Activated CD4-positive, CD25-positive, alpha-beta regulatory T cell treated with anti-CD3 and anti-CD28 coated beads, Interleukin-2, amount 50 U/mL, for 72 hours (primary cell): Measurements from ENCODE around the gene NCAM1.

Source experiments
- DNase-seq: peaks from one replicate; pipeline ENCODE4 v3.0.0; 2021

The NCAM1 gene

GRCh38 chr11:112971195-112971594 is 10.0 kb downstream of the NCAM1 start:
- DNase-seq: no peak

GRCh38 chr11:112971827-112972226 is 10.6 kb downstream of the NCAM1 start:
- DNase-seq: no peak

GRCh38 chr11:112972399-112973145 is 11.4 kb downstream of the NCAM1 start:
- DNase-seq: no peak

GRCh38 chr11:112975051-112975450 is 13.8 kb downstream of the NCAM1 start:
- no peak for DNase-seq

GRCh38 chr11:112975493-112975892 is 14.3 kb downstream of the NCAM1 start:
- DNase-seq: no peak

- DNase-seq: no peak
Measured at GRCh38 chr11:112977755-112978154, 16.5 kb downstream of the NCAM1 start.

GRCh38 chr11:112983887-112984286 is 22.7 kb downstream of the NCAM1 start:
- no peak for DNase-seq

GRCh38 chr11:112989198-112989597 is 28.0 kb downstream of the NCAM1 start:
- no peak for DNase-seq

GRCh38 chr11:112993808-112994207 is 32.6 kb downstream of the NCAM1 start:
- DNase-seq: no peak

- no peak for DNase-seq
Measured at GRCh38 chr11:112995423-112996090, 34.3 kb downstream of the NCAM1 start.

- DNase-seq: no peak
Measured at GRCh38 chr11:112996994-112997393, 35.8 kb downstream of the NCAM1 start.

- no peak for DNase-seq
Measured at GRCh38 chr11:112997857-112998466, 36.7 kb downstream of the NCAM1 start.

- no peak for DNase-seq
Measured at GRCh38 chr11:112999520-112999919, 38.3 kb downstream of the NCAM1 start.

- no peak for DNase-seq
Measured at GRCh38 chr11:113001709-113002108, 40.5 kb downstream of the NCAM1 start.

- no peak for DNase-seq
Measured at GRCh38 chr11:113006896-113007445, 45.8 kb downstream of the NCAM1 start.

GRCh38 chr11:113014262-113015097 is 53.3 kb downstream of the NCAM1 start:
- DNase-seq: no peak

GRCh38 chr11:113015098-113015455 is 53.9 kb downstream of the NCAM1 start:
- no peak for DNase-seq

- no peak for DNase-seq
Measured at GRCh38 chr11:113016905-113017304, 55.7 kb downstream of the NCAM1 start.

GRCh38 chr11:113018913-113019312 is 57.7 kb downstream of the NCAM1 start:
- no peak for DNase-seq

- DNase-seq: no peak
Measured at GRCh38 chr11:113019711-113020110, 58.5 kb downstream of the NCAM1 start.

GRCh38 chr11:113021111-113021510 is 59.9 kb downstream of the NCAM1 start:
- DNase-seq: no peak

- no peak for DNase-seq
Measured at GRCh38 chr11:113022262-113022661, 61.0 kb downstream of the NCAM1 start.

- DNase-seq: no peak
Measured at GRCh38 chr11:113023228-113023627, 62.0 kb downstream of the NCAM1 start.
